H7 (cell line): ENCODE data around the gene BOD1. TPM values are rescaled to one million over a fixed set of nuclear protein-coding genes. Genes with fewer than 3 reads are reported as not detected.

Experiments
- DNase-seq: peaks from one replicate; pipeline ENCODE4 v3.0.0; 2012
- H3K27me3 ChIP-seq: 2 replicates; pipeline ENCODE4 v1.6.0; 2011; ENCODE audit warnings: mild to moderate bottlenecking, low read length; ENCODE audit not compliant: control insufficient read depth, insufficient read depth
- H3K36me3 ChIP-seq: replicated peaks from 2 replicates; pipeline ENCODE4 v1.5.1; 2011; ENCODE audit warnings: low read length; ENCODE audit not compliant: control insufficient read depth, insufficient read depth
- H3K4me3 ChIP-seq: 2 replicates; pipeline ENCODE4 v1.5.1; 2011; ENCODE audit warnings: low read depth, mild to moderate bottlenecking, control low read depth, low read length, moderate library complexity; ENCODE audit not compliant: insufficient read depth
- total RNA-seq: library from RNA; depleted of rRNA; stranded (reverse); fragments of >200 nt; shearing (Covaris generic); gene quantifications from 2 replicates; pipeline ENCODE4 v1.2.3, GENCODE V29; 2014

Gene BOD1
- total RNA-seq, 1 experiment from 2014 or later: 140 TPM

DNA sequence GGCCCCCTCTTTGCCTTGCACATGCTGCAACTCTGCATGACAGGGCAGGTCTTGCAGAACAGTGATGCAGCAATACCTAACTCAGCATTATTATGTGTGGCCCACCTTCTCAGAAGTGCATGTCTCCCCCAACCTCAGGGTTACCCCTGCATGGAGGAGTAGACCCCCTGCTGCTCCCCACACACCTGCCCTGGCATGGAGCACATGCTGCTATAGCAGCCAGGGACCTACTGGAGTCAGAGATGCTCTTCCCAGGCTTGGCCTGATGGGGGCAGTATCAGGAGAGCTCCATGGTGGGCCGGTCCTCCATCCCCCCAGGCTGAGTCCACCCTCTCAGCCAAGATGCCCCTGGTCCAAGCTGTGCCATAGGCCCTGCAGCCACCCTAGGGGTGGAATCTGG lies 13.2 kb upstream of the BOD1 start:
- H3K36me3 ChIP-seq: no peaks in the 10 kb centered on the region
- DNase-seq: peak; percentile 86

DNA sequence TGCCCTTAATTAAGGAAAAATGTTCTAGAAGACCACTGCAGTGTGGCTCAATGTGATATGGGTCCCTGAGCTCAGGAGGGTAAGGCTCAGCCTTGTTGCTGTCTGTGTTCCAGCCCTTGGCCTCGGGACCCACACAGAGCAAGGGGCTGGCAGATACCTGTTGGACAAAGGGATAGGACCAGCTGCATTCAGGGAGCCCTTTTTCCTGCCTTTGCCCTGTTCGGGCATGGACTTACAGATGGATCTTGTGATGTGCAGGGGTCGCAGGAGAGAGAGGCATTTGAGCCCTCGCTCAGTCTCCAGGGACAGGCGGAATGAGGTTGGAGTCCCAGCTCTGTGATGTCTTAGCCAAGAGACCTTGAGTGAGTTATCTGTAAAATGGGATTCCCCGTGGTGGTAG lies 12.1 kb upstream of the BOD1 start:
- no peaks in the 10 kb centered on the region for H3K27me3 ChIP-seq
- no peak for DNase-seq
- no peaks in the 10 kb centered on the region for H3K36me3 ChIP-seq
- no peak overlapping the region for H3K4me3 ChIP-seq

More for the DNA sequence above, 13.2 kb upstream of the BOD1 start:
- Histone ChIP-seq H3K27me3 (no peaks in the 10 kb centered on the region), H3K4me3 (no peak overlapping the region)

DNA sequence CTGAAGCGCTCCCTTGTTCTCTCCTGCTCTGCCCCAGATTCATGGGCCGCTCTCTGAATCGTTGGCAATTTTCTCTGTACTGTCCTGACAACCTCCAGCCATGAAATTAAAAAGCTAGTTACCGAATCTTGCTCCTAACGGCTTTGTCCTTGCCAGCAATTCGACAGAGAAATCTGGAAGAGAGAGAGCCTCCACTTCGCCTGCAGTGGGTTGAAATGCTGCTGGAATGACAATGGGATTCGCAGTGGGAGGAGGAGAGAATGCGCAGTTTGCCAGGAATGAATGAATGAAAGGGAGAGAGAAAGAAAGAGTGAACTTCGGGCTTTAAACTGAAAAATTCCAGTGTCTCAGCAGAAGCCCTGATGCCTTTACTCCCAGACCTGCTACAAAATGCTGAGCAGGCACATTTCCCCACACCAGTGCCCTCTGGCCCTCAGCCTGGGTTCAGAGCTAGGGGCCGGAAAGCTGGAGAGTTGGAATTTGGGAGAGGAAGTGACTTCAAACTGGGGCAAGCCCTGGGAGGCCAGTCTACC lies 11.5 kb upstream of the BOD1 start:
- Histone ChIP-seq H3K36me3 (no peaks in the 10 kb centered on the region), H3K27me3 (no peaks in the 10 kb centered on the region), H3K4me3 (no peak overlapping the region)
- peak; percentile 76 for DNase-seq

DNA sequence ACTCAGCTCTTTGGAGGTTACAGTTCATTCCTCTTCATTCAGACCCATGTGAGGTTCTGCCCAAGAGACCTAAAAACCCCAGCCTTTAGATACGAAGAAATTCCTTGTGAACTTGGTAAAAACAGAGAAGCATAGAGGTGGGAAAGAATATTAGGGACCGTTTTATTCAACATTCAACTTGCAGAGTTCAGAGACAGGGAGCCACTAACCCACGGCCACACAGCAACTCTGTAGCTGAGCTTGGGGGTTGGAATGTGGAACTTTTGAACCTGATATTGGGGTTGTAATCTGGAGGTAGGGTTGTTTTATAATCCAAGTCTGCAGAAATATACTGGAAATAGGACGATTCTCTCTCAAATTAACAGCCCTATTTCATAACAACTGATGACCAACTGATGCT lies 10.8 kb upstream of the BOD1 start:
- DNase-seq: no peak
- Histone ChIP-seq H3K4me3 (no peak overlapping the region), H3K36me3 (no peaks in the 10 kb centered on the region), H3K27me3 (no peaks in the 10 kb centered on the region)

DNA sequence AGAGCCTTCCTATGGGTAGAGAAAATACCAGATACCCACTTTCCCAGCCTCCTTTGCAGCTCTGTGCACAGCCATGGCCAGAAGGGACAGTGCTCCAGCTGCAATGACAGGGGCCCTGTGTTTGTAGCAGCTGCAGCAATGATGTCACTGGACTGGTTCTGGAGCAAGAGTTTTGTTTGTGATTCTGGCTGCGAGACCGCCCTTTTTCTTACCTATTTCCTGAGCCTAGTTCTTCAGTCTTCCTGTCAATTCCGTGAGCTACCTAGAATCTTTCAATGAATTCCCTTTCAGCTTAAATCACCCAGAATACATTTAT lies 10.0 kb upstream of the BOD1 start:
- no peaks in the 10 kb centered on the region for H3K36me3 ChIP-seq
- H3K27me3 ChIP-seq: no peaks in the 10 kb centered on the region
- H3K4me3 ChIP-seq: no peak overlapping the region
- DNase-seq: no peak

DNA sequence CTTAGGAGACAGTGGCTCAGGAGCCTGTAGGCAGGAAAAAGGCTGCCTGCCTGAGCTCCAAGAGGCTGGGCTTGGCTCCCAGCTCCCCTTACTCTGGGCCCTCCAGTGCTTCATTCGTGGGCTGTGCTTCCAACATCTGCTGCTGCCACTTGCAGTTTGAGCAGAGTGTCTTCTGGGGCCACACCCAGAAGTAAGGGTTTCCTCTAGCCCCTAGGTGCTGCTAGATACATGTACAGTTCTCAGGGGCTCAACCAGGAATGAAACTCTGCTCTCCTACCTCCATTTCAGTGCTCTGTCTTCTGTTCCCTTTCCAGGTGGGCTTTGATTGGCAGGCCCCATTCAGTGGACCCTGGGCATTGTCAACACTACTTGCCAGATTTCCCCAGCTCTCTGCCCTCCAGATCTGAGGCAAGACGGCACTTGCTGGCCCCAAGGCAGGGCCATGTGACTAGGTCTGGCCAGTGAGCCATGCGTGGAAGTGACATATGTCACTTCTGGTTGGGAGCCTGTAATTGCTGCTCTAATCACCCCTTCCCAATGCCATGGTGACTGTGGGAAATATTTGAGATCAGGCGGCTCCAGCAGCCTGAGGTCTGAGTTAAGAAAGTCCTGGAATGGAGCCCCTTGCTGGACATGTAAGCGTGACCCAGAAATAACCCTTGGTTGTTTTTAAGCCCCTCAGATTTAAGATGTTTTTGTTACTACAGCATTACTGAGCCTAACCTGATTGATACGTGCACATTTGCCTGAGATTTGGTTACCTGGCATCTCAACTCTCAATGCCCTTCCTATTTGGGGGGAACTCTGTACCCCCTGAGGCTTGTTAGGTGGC lies 9.4 kb upstream of the BOD1 start:
- no peak overlapping the region for H3K4me3 ChIP-seq
- no peak for DNase-seq
- H3K27me3 ChIP-seq: no peaks in the 10 kb centered on the region
- no peaks in the 10 kb centered on the region for H3K36me3 ChIP-seq

DNA sequence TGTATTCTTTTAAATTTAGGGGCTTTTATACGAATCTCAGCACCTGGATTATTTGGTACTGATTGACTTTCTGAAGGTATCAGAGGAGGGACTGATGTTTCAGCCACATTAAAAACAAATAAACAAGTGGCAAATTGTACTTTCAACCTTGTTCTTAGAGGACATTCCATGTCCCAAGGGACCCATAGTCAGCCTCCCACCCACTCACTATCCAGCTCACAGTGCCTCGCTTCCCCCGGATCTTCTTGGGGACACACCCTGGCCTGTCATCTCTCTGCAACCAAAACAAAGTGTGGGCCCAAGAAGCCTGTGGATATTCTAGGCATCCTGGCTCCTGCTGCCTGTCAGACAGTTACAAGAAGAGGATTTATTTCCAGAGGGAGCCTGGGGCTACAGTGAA lies 8.8 kb upstream of the BOD1 start:
- H3K36me3 ChIP-seq: no peaks in the 10 kb centered on the region
- H3K4me3 ChIP-seq: no peak overlapping the region
- no peak for DNase-seq
- no peaks in the 10 kb centered on the region for H3K27me3 ChIP-seq

DNA sequence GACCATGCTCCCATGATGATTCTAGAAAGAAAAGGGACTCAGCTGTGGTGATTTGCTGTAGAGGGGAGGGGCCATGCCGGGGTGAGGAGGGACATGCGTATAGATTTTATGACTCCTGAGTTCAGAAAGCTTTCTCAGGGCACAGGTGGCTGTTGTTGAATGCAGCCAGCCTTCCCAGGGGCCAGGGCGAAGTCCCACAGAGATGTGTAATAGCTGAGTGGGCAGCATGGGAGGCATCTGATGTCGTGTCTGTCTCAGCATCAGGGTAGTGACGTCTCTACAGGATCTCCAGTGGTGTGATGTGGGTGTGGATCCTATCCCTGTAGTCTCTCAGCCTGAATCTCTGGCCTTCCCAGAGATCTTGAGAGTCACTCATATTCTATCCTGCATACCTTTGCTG lies 7.8 kb upstream of the BOD1 start:
- Histone ChIP-seq H3K36me3 (no peaks in the 10 kb centered on the region), H3K4me3 (no peak overlapping the region)
- DNase-seq: no peak

DNA sequence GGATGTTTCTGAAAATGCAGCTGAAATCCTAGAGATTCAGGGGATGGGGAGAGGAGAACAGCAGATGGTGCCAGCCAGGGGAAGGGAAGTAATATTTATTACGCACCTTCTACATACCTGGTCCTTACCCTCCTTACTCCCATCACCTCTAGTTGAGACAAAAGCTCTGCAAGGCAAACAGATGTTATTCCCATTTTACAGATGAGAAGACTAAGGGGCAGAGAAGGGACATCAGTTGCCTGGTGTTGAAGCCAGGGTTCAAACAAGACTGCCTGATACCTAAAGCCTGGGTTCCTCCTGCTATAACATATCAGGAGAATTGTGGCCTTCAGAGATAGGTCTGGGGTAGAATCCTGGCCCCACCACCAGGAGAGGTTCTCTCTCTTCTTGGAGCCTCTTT lies 7.3 kb upstream of the BOD1 start:
- Histone ChIP-seq H3K4me3 (no peak overlapping the region), H3K36me3 (no peaks in the 10 kb centered on the region)
- no peak for DNase-seq

More for the DNA sequence above, 7.8 kb upstream of the BOD1 start:
- H3K27me3 ChIP-seq: no peaks in the 10 kb centered on the region

DNA sequence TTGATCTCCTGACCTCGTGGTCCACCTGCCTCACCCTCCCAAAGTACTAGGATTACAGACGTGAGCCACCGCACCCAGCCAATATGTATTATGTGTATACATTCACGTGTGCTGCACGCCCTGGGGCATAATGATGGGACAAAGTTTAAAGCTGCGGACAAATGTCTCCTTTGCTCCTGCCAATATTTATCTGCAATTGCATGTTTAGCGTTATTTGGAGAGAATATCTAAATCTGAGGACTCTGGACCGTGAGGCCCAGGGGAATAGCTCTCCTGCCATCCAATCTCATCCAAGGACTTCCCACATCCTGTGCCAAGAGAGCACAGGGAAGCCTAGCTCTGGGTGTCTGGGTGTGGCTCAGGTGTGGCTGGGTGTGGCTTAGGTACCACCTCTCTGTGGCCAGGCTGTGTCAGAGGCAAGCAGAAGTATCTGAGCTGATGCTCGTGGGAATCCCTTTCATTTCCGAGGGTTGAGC lies 6.9 kb upstream of the BOD1 start:
- no peak for DNase-seq
- Histone ChIP-seq H3K4me3 (no peak overlapping the region), H3K36me3 (no peaks in the 10 kb centered on the region), H3K27me3 (no peaks in the 10 kb centered on the region)

More for the DNA sequence above, 7.3 kb upstream of the BOD1 start:
- H3K27me3 ChIP-seq: no peaks in the 10 kb centered on the region

DNA sequence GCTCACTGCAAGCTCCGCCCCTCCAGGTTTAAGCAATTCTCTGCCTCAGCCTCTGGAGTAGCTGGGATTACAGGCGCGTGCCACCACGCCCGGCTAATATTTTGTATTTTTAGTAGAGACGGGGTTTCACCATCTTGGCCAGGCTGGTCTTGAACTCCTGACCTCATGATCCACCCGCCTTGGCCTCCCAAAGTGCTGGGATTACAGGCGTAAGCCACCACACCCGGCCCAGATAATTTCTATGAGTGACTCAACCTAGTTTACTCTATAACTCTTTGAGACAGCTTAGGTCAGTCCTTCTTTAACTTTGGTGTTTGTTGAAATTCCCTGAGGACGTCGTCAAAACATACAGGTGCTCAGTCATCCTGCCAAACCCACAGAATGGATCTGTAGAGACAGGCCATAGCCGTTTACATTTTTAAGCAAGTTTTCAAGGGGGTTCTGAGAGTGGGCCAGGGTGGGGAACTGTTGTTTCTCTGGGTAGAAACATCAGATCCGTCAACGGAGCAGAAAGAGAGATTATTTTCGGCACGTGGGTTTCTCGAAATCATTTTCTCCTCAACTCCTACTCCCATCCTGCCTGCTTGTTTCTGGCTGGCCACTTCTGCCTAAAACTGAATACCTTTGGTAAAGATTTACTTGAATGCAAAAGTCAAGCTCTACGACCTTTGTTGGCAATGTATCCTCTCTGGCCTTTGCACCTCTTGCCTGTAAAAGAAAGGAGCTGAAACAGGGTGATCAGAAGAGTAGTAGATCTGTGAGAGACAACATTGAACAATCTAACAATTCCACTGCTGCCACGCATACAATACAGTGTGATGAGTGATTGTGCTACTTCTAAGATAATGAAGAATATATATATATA lies 6.0 kb upstream of the BOD1 start:
- no peak for DNase-seq
- Histone ChIP-seq H3K36me3 (no peaks in the 10 kb centered on the region), H3K27me3 (no peaks in the 10 kb centered on the region), H3K4me3 (no peak overlapping the region)

DNA sequence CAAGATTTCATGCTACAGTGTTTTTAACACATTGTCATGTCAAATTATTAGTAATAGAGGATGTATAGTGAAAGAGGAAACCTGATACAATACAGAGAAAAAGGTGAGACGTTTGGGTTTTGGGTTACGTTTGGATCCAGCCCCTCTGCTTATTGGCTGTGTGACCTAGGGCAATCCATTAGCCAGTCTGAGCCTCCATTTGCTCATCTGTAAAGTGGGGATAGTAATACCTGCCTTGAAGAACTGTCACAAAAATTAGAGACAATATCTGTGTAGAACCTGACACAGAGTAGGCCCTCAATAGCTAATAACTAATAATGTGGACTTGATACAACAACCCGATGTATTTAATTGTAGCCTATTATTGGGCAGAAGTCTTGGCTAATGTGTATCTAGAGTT lies 4.3 kb upstream of the BOD1 start:
- no peak for DNase-seq
- no peaks in the 10 kb centered on the region for H3K27me3 ChIP-seq
- no peaks in the 10 kb centered on the region for H3K36me3 ChIP-seq
- H3K4me3 ChIP-seq: no peak overlapping the region

DNA sequence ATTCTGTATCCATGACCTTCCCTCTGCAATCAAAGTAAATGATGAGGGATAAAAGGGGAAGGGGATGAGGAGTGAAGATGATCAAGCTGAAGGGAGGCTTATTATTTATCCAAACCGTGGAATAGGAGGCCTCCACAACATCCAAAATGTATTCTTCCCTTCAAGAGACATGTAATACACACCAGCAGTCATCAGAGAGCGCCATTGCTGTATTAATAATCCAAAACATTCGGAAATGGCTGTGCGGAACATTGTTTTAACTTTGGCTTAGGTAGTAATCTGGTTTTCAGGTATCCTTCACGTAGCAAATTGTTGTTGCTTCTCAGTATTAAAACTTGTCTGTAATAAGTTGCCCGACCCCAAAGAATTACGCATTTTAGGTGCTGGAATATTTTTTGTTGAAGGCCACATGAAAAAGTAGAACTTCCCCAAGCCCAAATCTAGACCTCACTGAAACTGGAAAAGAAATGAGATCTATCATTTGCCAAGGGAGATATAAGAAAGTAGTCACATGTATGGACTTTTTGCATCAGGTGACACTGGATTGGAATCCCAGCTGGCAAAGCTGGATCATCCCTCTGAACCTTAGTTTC lies 2.6 kb upstream of the BOD1 start:
- no peaks in the 10 kb centered on the region for H3K27me3 ChIP-seq
- peak; percentile 76 for DNase-seq
- H3K36me3 ChIP-seq: no peaks in the 10 kb centered on the region
- no peak overlapping the region for H3K4me3 ChIP-seq

DNA sequence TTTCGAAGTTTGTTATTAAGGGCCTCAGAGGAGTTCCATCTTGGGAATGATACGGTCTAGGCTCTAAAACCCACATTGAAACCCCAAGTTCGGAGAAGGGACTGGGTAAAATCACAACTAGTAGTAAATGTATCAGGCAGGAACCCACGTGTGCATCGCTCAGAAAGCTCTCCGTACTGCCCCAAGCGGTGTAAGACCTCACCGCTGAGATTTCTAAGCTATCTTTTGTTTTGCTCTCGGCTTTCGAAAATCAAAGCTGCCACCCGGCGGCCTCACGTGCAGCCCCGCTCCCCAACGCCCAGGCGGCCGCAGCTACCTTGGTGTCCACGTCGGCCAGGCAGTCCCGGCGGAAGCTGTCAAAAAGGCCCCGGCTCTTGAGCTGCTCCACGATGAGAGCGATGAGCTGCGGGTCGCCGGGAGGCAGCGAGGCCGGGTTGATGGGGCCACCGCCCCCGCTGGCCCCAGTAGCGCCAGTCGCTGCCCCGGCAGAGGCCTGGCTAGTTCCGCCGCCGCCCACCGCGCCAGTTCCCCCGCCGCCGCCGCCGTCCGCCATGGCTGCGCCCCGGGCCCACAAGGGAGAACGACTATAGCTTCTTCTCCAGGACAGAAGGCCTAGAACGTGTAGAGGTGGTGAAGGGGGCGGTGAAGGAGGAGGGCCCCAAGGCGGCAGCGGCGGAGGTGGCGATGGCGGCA lies 420 bp downstream of the BOD1 start:
- H3K36me3 ChIP-seq: peaks cover 16% of the 10 kb centered on the region
- DNase-seq: peak; percentile 79
- H3K4me3 ChIP-seq: peak overlapping the region; percentile 82

More for the DNA sequence above, 420 bp downstream of the BOD1 start:
- H3K27me3 ChIP-seq: no peaks in the 10 kb centered on the region
